ENCODE results near the gene PDXP. TPM values are rescaled to one million over a fixed set of nuclear protein-coding genes. Genes with fewer than 3 reads are reported as not detected.
"Not testable (repeated sequence)": the region's sequence is repeated elsewhere in the genome, so short reads cannot be mapped to it uniquely, and the experiment has no call there.

PDXP gene
- polyA plus RNA-seq, 1 donor from 2014 or later, result 108 TPM

GRCh38 chr22:37696260-37696656 is 37.7 kb downstream of the PDXP start:
- peak overlapping the region; percentile 90 for H3K9ac ChIP-seq (ENCODE audit: low read length)
- peak overlapping the region; percentile 40 for H2AFZ ChIP-seq (ENCODE audit: low read depth, low read length)
- H3K4me2 ChIP-seq (ENCODE audit: low read length), result peak overlapping the region; percentile 51

GRCh38 chr22:37696657-37697537 is 38.4 kb downstream of the PDXP start, which contains the start of gene TRIOBP:
TRIOBP (plus strand) TSS chr22:37697048; CDS start chr22:37701366, 4,318 bp downstream.
- H3K9me3 ChIP-seq (ENCODE audit: low read length), result no peaks in the 10 kb centered on the region
- TF ChIP-seq EZH2 (IDR thresholded peaks at IDR 0.05; ENCODE audit: borderline replicate concordance, insufficient read depth, low read length, poor library complexity, severe bottlenecking) (no peak), RAD21 (conservative IDR thresholded peaks at IDR 0.05) (peak; percentile 59), EP300 (conservative IDR thresholded peaks at IDR 0.05; ENCODE audit: poor library complexity, severe bottlenecking) (no peak), SMC3 (conservative IDR thresholded peaks at IDR 0.05; ENCODE audit: poor library complexity) (peak; percentile 69), TAF1 (IDR thresholded peaks at IDR 0.05; ENCODE audit: low read depth) (peak; percentile 52), CTCF (IDR thresholded peaks at IDR 0.05; ENCODE audit: poor library complexity, severe bottlenecking) (peak; percentile 80), REST (IDR thresholded peaks at IDR 0.05; ENCODE audit: borderline replicate concordance) (peak; percentile 85), POLR2AphosphoS5 (IDR thresholded peaks at IDR 0.05) (peak; percentile 86), MXI1 (conservative IDR thresholded peaks at IDR 0.05; ENCODE audit: poor library complexity, severe bottlenecking) (peak; percentile 64)
- H3K79me2 ChIP-seq (replicated peaks; ENCODE audit: insufficient read depth, low read length), result peaks cover 12% of the 10 kb centered on the region
- peak within 1 kb of the TSS; percentile 98 for H3K4me2 ChIP-seq (ENCODE audit: low read length)
- no peaks in the 10 kb centered on the region for H3K27me3 ChIP-seq (ENCODE audit: insufficient read depth, low read depth, low read length)
- peak within 1 kb of the TSS; percentile 89 for H3K27ac ChIP-seq (ENCODE audit: low read length)
- H3F3A ChIP-seq (ENCODE audit: insufficient read depth, low read length, poor library complexity, severe bottlenecking), result no peaks in the 10 kb centered on the region
- peaks cover 5% of the 10 kb centered on the region for H3K36me3 ChIP-seq (ENCODE audit: insufficient read depth, low read length)
- H3K4me3 ChIP-seq (ENCODE audit: low read length), result peak within 1 kb of the TSS; percentile 92
- no peaks in the 10 kb centered on the region for H3K9me2 ChIP-seq (ENCODE audit: insufficient read depth, low read length)
- H4K20me1 ChIP-seq (ENCODE audit: insufficient read depth), result no peaks in the 10 kb centered on the region
- H3K9ac ChIP-seq (ENCODE audit: low read length), result peak within 1 kb of the TSS; percentile 90
- peak within 1 kb of the TSS; percentile 92 for H2AFZ ChIP-seq (ENCODE audit: low read depth, low read length)

More at GRCh38 chr22:37696260-37696656, 37.7 kb downstream of the PDXP start:
- H3F3A ChIP-seq (ENCODE audit: insufficient read depth, low read length, poor library complexity, severe bottlenecking); H3K9me2 ChIP-seq (ENCODE audit: insufficient read depth, low read length); H3K27me3 ChIP-seq (ENCODE audit: insufficient read depth, low read depth, low read length); H4K20me1 ChIP-seq (ENCODE audit: insufficient read depth); H3K36me3 ChIP-seq (ENCODE audit: insufficient read depth, low read length); H3K9me3 ChIP-seq (ENCODE audit: low read length): not testable (repeated sequence)
- H3K27ac ChIP-seq (ENCODE audit: low read length), result peak overlapping the region; percentile 89
- H3K79me2 ChIP-seq (replicated peaks; ENCODE audit: insufficient read depth, low read length), result peaks cover 12% of the 10 kb centered on the region
- peak overlapping the region; percentile 92 for H3K4me3 ChIP-seq (ENCODE audit: low read length)

Measured in neural cell (in vitro differentiated cells).